Measurements from ENCODE around the gene URB1.

URB1 gene

DNA sequence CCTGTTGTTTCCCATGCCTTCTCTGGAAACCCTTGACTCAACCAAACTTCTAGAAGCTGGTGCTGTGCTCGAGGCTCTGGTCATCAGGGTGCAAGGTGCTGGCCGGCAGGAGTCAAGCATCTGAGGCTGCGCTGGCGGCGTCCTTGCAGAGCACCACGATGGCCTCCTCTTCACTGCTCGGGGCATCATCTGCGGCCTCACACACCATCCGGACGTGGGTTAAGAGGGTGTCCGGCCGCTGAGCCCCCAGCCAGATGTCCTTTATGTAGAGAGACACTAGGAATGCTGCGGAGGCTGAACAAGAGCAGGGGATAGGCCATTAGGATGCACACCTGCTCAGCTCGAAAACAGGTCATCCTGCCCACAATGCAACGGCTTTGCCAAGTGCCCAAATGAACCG is 78.0 kb downstream of the URB1 start:
- Histone ChIP-seq H3K4me2 (ENCODE audit: low read length) (no peak overlapping the region), H3K4me1 (ENCODE audit: insufficient read depth, low read length, severe bottlenecking) (no peaks in the 10 kb centered on the region), H3K9me2 (ENCODE audit: low read depth, low read length) (no peaks in the 10 kb centered on the region), H3K9ac (ENCODE audit: low read length) (no peak overlapping the region), H3K27me3 (ENCODE audit: insufficient read depth, low read length) (no peaks in the 10 kb centered on the region), H3K27ac (ENCODE audit: low read depth, low read length, poor library complexity, severe bottlenecking) (no peak overlapping the region), H3K4me3 (ENCODE audit: low read depth, low read length, poor library complexity, severe bottlenecking) (no peak overlapping the region), H2AFZ (ENCODE audit: low read length) (no peak overlapping the region), H3K9me3 (ENCODE audit: low read length) (no peaks in the 10 kb centered on the region), H3K79me2 (ENCODE audit: insufficient read depth, low read length) (no peaks in the 10 kb centered on the region), H4K20me1 (ENCODE audit: insufficient read depth, low read length) (no peaks in the 10 kb centered on the region), H3F3A (ENCODE audit: insufficient read depth, low read length) (no peaks in the 10 kb centered on the region), H3K36me3 (ENCODE audit: insufficient read depth, low read length) (peaks cover 87% of the 10 kb centered on the region)
- TF ChIP-seq EZH2 (IDR thresholded peaks at IDR 0.05; ENCODE audit: borderline replicate concordance, low read length): no peak
- TF ChIP-seq CTCF (IDR thresholded peaks at IDR 0.05; ENCODE audit: low read length): no peak

GRCh38 chr21:32312976-32313375 is 79.8 kb downstream of the URB1 start:
- Histone ChIP-seq H3K36me3 (ENCODE audit: insufficient read depth, low read length) (peaks cover 76% of the 10 kb centered on the region), H4K20me1 (ENCODE audit: insufficient read depth, low read length) (no peaks in the 10 kb centered on the region), H3K79me2 (ENCODE audit: insufficient read depth, low read length) (no peaks in the 10 kb centered on the region), H3F3A (ENCODE audit: insufficient read depth, low read length) (no peaks in the 10 kb centered on the region), H3K4me2 (ENCODE audit: low read length) (no peak overlapping the region), H3K9ac (ENCODE audit: low read length) (no peak overlapping the region), H2AFZ (ENCODE audit: low read length) (no peak overlapping the region), H3K4me3 (ENCODE audit: low read depth, low read length, poor library complexity, severe bottlenecking) (no peak overlapping the region), H3K27ac (ENCODE audit: low read depth, low read length, poor library complexity, severe bottlenecking) (no peak overlapping the region), H3K27me3 (ENCODE audit: insufficient read depth, low read length) (no peaks in the 10 kb centered on the region), H3K9me3 (ENCODE audit: low read length) (no peaks in the 10 kb centered on the region), H3K9me2 (ENCODE audit: low read depth, low read length) (no peaks in the 10 kb centered on the region), H3K4me1 (ENCODE audit: insufficient read depth, low read length, severe bottlenecking) (no peaks in the 10 kb centered on the region)
- TF ChIP-seq CTCF (IDR thresholded peaks at IDR 0.05; ENCODE audit: low read length) (no peak), EZH2 (IDR thresholded peaks at IDR 0.05; ENCODE audit: borderline replicate concordance, low read length) (no peak)

DNA sequence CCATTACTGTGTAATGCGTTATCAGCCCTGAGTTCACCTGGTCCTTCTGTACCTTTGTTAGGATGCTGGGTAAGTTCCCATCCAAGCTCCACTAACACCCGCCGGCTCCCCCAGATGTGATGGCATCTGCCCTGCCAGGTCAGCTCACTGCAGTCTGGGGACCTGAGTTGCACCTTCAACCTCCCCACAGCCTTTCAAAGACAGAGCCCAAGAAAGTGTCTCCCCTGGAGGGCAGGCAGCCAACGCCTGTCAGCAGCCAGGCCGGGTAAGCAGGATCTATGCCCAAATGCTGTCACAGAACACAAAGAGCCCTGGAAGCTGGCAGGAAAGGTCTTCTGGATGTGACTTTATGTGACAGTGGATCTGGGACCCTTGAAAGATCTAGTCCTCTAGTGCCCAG is 80.5 kb downstream of the URB1 start:
- H3F3A ChIP-seq (ENCODE audit: insufficient read depth, low read length): no peaks in the 10 kb centered on the region
- H3K9me3 ChIP-seq (ENCODE audit: low read length): no peaks in the 10 kb centered on the region
- H3K9me2 ChIP-seq (ENCODE audit: low read depth, low read length): no peaks in the 10 kb centered on the region
- H3K27me3 ChIP-seq (ENCODE audit: insufficient read depth, low read length): no peaks in the 10 kb centered on the region
- H2AFZ ChIP-seq (ENCODE audit: low read length): no peak overlapping the region
- no peaks in the 10 kb centered on the region for H3K4me1 ChIP-seq (ENCODE audit: insufficient read depth, low read length, severe bottlenecking)
- H3K9ac ChIP-seq (ENCODE audit: low read length): no peak overlapping the region
- H3K27ac ChIP-seq (ENCODE audit: low read depth, low read length, poor library complexity, severe bottlenecking): no peak overlapping the region
- no peaks in the 10 kb centered on the region for H4K20me1 ChIP-seq (ENCODE audit: insufficient read depth, low read length)
- no peak overlapping the region for H3K4me2 ChIP-seq (ENCODE audit: low read length)
- no peak for TF ChIP-seq CTCF (IDR thresholded peaks at IDR 0.05; ENCODE audit: low read length)
- TF ChIP-seq EZH2 (IDR thresholded peaks at IDR 0.05; ENCODE audit: borderline replicate concordance, low read length): no peak
- H3K79me2 ChIP-seq (ENCODE audit: insufficient read depth, low read length): no peaks in the 10 kb centered on the region
- no peak overlapping the region for H3K4me3 ChIP-seq (ENCODE audit: low read depth, low read length, poor library complexity, severe bottlenecking)
- H3K36me3 ChIP-seq (ENCODE audit: insufficient read depth, low read length): peaks cover 69% of the 10 kb centered on the region
